GM19035 (cell line): ENCODE measurements around the gene SPAG16.
A peak's percentile ranks its signal among the peaks of the same experiment; 100 is the strongest.

ENCODE experiments used
- ATAC-seq: cut with Tn5 transposase; IDR thresholded peaks from one replicate; pipeline ENCODE4 v1.9.1; 2021; ENCODE audit not compliant: unreplicated experiment

Gene SPAG16

GRCh38 chr2:213537579-213537978, 253.3 kb downstream of the SPAG16 start:
- ATAC-seq: no peak

DNA sequence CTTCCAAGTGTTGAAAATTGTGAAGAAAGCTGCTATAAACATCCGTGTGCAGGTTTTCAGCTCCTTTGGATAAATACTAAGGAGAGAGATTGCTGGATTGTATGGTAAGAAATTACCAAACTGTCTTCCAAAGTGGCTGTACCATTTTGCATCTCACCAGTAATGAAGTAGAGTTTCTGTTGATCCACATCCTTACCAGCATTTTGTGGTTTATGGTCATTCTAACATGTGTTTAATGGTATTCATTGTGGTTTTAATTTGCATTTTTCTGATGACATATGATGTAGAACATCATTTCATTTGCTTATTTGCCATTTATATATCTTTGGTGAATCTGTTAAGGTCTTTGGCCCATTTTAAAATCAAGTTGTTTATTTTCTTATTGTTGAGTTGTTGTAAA, 260.7 kb downstream of the SPAG16 start:
- no peak for ATAC-seq

DNA sequence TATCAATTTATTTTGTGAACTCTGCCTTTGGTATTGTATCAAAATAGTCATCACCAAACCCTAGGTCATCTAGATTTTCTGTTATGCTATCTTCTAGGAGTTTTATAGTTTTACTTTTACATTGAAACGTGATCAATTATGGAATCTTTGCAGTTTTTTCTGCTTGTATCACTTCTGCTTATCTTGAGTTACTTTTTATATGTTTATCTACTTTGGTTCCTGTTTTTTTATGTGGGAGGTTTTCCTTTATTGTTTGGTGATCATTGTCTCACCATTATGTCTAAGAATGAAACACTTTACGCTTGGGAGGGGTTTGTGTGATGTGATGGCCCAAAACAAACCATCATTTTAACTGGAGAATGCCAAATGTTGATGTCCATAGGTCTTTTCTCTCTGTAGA, 261.2 kb downstream of the SPAG16 start:
- no peak for ATAC-seq

- no peak for ATAC-seq
These were observed 261.8 kb downstream of the SPAG16 start for GRCh38 chr2:213545964-213546475.

GRCh38 chr2:213551526-213551925, 267.3 kb downstream of the SPAG16 start:
- ATAC-seq: no peak

GRCh38 chr2:213559053-213559452, 274.8 kb downstream of the SPAG16 start:
- ATAC-seq: no peak

DNA sequence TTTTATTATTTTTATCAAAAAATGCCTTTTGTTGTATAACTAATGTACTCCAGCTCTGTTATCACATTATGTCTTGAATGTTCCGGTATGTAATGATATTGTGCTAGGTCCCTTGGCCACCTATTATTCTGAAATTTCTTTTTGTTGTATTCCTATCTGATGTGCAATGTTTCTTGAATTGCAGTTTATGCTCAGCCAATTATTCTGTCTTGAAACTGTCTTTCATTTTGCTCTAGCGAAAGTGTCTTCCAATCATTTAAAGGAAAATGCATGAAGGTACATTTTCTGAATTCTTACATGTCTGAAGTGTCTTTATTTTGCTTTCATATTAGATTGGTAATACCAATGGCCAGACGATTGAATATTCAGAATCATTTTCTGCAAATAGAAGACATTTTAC, 277.5 kb downstream of the SPAG16 start:
- no peak for ATAC-seq

DNA sequence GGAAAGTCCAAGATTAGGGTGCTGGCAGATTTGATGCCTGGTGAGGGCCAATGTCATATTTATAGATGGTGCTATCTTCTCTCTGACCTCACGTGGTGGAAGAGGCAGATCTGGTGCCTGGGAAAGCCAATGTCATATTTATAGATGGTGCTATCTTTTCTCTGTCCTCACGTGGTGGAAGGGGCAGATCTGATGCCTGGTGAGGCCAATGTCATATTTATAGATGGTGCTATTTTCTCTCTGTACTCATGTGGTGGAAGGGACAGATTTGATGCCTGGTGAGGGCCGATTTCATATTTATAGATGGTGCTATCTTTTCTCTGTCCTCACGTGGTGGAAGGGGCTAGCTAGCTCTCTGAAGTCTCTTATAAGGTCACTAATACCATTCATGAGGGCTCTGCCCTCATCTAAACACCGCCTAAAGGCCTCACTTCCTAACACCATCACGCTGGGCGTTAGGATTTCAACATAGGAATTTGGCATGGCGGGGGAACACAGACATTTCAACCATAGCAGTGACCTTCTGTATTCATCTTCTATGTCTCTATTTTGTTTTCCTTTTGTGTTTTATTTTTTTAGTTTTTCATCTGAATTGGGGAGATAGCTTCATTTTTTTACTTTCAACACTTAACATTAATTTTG, 278.4 kb downstream of the SPAG16 start:
- no peak for ATAC-seq

DNA sequence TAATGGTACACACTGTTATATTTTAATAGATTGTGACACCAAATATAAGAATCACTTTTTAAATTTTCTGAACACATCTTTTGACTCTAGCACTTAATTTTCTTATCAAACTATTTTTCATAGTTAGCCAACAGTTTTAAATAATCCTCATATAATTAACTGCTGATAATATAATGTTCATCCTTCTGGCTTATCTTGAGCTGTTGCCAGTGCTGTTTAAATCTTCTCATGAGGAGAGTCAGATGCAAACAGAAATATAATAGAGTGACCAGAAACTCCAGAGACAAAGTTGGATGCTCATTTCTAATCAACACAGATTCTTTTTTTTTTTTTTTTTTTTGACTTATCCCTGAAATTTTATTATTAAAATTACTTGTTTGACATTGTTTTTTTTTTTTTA, 282.6 kb downstream of the SPAG16 start:
- ATAC-seq: no peak

- no peak for ATAC-seq
These were observed 325.4 kb downstream of the SPAG16 start for GRCh38 chr2:213609570-213610170.

DNA sequence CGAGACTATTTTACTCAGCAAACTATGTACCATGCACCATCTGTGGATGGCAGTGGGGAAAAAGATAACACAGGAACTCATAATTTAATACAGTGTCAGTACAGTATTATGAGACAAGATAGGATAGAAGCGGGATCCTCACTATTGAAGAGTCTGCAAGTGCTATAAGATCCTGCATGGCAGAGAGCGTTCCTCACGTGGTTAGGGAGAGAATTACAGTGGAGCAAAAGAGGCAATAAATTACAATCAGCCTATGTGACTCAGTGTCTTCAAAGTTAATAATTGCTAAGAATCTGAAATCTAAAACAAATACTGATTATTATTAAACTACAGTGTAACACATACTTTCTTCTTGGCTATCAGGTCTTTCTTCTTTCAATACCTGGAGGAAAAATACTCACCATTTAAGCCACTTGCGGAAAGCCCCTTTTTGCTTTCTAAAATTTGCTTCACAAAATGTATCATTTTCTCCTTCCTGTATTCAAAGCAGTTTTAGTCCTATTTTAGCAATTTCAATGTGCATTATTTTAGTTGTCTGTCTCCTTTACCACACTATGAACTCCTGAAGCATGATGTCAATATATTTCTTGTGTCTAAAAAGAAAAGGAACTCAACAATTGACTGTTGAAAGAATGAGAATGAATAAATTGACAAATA, 342.9 kb downstream of the SPAG16 start:
- peak; percentile 68 for ATAC-seq

GRCh38 chr2:213627835-213628460, 343.7 kb downstream of the SPAG16 start:
- ATAC-seq: peak; percentile 30

DNA sequence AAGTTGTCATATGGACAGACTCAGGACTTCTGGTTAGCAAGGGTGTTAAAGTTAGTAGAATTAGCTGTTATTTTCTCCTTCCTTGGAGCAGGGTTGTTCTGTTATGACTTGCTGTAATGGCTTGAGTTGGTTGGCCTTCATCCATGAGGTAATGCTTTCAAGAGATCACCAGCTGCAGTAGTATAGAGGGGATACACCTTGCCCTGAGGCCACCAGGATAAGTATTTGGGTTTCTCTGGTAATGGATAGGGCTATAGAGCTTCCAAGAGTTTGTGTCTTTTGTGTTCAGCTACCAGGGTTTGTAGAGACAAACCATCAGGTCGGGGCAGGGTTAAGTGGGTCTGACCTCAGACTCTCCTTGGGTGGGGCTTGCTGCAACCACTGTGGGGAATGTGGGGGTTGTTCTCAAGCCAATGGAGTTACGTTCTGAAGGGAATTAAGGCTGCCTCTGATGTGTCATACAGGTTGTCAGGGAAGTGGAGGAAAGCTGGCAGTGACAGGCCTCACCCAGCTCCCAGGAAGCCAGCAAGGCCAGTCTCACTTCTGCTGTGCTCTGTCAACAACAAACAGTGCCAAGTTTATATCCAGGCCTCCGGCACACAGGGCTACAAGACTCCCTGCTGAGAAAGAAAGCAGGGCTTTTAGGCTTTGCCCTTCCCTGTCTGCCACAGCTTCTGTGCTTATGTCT, 356.6 kb downstream of the SPAG16 start:
- ATAC-seq: no peak

- ATAC-seq: no peak
These were observed 360.7 kb downstream of the SPAG16 start for GRCh38 chr2:213644926-213645325.

DNA sequence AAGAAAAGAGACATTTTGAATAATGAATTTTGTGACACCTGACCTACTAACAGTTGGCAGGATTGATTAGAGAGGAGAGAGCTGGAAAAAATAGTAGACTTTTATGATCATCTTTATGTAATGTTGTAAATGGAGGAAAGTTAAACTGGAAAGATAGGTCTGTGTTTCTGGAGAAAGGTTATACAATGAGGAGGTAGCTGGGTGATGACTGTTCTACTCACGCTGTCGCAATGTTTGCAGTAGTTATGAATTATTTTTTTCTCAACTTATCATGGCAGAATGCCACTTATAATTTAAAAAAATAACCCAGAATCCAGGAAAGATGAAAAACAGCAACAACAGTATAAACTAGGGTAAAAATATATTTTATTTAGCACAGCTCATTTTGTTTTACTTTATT, 364.9 kb downstream of the SPAG16 start:
- ATAC-seq: no peak

DNA sequence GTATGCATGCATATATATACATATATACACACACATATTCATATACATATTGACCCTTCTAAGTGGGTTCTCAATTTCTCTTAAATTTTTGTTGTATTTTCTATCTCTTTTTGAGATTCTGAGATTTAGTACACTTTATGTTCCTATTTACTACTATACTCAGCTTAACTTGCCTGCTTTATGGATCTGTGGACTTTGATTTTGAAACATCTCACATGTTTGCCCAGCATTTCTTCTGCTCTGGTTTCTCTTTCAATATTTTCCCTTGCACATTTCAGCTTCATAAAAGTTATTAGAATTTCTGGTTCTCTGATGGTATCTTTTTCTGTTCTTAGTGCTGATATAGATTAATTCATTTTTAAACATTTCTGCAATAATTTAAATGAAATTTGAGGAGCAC, 380.6 kb downstream of the SPAG16 start:
- ATAC-seq: no peak

DNA sequence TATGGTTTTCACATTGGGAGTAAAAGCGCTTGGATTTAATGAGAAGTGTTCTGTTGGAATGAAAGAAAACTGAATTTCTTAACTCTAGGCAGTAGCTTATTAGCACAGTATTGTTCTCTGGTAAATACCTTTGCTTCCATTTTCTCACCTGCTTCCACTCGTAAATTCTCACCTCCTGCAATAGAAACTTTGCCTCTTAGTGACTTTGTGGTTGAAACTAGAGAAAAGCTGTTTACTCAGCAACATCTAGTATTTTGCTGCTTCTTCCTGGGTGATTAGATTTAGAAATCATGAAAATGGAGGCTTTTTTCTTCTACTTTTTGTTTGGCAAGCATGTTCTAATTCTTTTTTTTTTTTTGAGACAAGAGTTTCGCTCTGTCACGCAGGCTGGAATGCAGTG, 385.4 kb downstream of the SPAG16 start:
- no peak for ATAC-seq

GRCh38 chr2:213678437-213679218, 394.4 kb downstream of the SPAG16 start:
- ATAC-seq: peak; percentile 74

GRCh38 chr2:213679894-213680293, 395.6 kb downstream of the SPAG16 start:
- no peak for ATAC-seq

DNA sequence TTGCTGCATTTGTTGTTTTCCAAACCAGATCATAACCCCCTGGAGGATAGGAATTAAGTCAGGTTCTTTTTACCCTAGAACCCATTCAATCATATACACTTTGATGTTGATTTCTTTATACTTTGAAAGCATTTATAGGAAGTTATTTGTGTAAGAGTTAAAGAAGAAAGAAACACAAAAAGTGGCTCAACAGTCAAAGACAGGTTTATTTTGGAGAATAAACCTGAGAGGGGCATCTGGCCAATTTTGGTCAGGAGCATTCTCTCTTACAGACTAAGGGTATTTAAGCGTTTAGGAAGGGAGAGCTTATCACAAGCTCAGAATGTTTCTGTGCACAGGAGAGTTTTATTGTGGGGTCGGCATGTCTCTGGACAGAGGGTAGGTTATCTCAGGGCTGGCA, 398.0 kb downstream of the SPAG16 start:
- ATAC-seq: no peak

- ATAC-seq: no peak
These were observed 403.9 kb downstream of the SPAG16 start for GRCh38 chr2:213688133-213688532.
